MM.1S (cell line): ENCODE results near the gene ACAD11.

Source experiments
- DNase-seq: peaks from one replicate; pipeline ENCODE4 v3.0.0-alpha.2; 2015
- H2AFZ ChIP-seq: fragments of 300-600 bp; sonication (generic); 2 replicates; pipeline ENCODE4 v1.6.0; 2016; ENCODE audit warnings: antibody characterized with exemption, low read length
- H3F3A ChIP-seq: fragments of 300-600 bp; sonication (generic); 2 replicates; pipeline ENCODE4 v1.6.1; 2016; ENCODE audit warnings: mild to moderate bottlenecking, antibody characterized with exemption, low read length, moderate library complexity, mixed read lengths; ENCODE audit not compliant: insufficient read depth
- H3K27ac ChIP-seq: fragments of 300-600 bp; sonication (generic); 2 replicates; pipeline ENCODE4 v1.5.1; 2016; ENCODE audit warnings: mild to moderate bottlenecking, low read length
- H3K27me3 ChIP-seq: fragments of 300-600 bp; sonication (generic); replicated peaks from 2 replicates; pipeline ENCODE4 v1.6.0; 2016; ENCODE audit warnings: low read length; ENCODE audit not compliant: insufficient read depth
- H3K36me3 ChIP-seq: fragments of 300-600 bp; sonication (generic); replicated peaks from 2 replicates; pipeline ENCODE4 v1.6.1; 2016; ENCODE audit warnings: mild to moderate bottlenecking, low read length, mixed read lengths; ENCODE audit not compliant: insufficient read depth
- H3K4me1 ChIP-seq: fragments of 300-600 bp; sonication (generic); 2 replicates; pipeline ENCODE4 v1.6.1; 2016; ENCODE audit warnings: low read length, mixed read lengths
- H3K4me2 ChIP-seq: fragments of 300-600 bp; sonication (generic); 2 replicates; pipeline ENCODE4 v1.6.0; 2016; ENCODE audit warnings: low read depth, low read length
- H3K4me3 ChIP-seq: fragments of 300-600 bp; sonication (generic); 2 replicates; pipeline ENCODE4 v1.5.1; 2016; ENCODE audit warnings: low read length, mixed read lengths
- H3K79me2 ChIP-seq: fragments of 300-600 bp; sonication (generic); 2 replicates; pipeline ENCODE4 v1.6.1; 2016; ENCODE audit warnings: mixed run types, low read length, mixed read lengths
- H3K9ac ChIP-seq: fragments of 300-600 bp; sonication (generic); 2 replicates; pipeline ENCODE4 v1.6.1; 2016; ENCODE audit warnings: low read length, mixed read lengths
- H3K9me2 ChIP-seq: fragments of 300-600 bp; sonication (generic); replicated peaks from 2 replicates; pipeline ENCODE4 v1.6.1; 2016; ENCODE audit warnings: mild to moderate bottlenecking, low read length, mixed read lengths; ENCODE audit not compliant: insufficient read depth
- H3K9me3 ChIP-seq: fragments of 300-600 bp; sonication (generic); replicated peaks from 2 replicates; pipeline ENCODE4 v1.6.1; 2016; ENCODE audit warnings: mild to moderate bottlenecking, low read length, mixed read lengths; ENCODE audit not compliant: insufficient read depth
- H4K20me1 ChIP-seq: fragments of 300-600 bp; sonication (generic); 2 replicates; pipeline ENCODE4 v1.6.1; 2016; ENCODE audit warnings: mild to moderate bottlenecking, low read length, moderate library complexity, mixed read lengths; ENCODE audit not compliant: insufficient read depth
- EZH2 ChIP-seq: fragments of 300-600 bp; sonication (generic); optimal IDR thresholded peaks from 2 replicates; pipeline ENCODE3; 2017; ENCODE audit warnings: low read depth, mild to moderate bottlenecking, antibody characterized with exemption, low read length, mixed read lengths
- EZH2phosphoT487 ChIP-seq: fragments of 300-600 bp; sonication (generic); IDR thresholded peaks from 2 replicates; pipeline ENCODE4 v1.6.1; 2018; ENCODE audit warnings: antibody characterized with exemption, low read length
- TF ChIP-seq, protein P1 (sequence below): fragments of 300-600 bp; sonication (generic); IDR thresholded peaks from 2 replicates; pipeline ENCODE4 v1.5.1; 2016; ENCODE audit warnings: antibody characterized with exemption, low read length, mixed read lengths

Gene ACAD11

GRCh38 chr3:132659365-132660051 is at the start of gene ACAD11:
Gene ACAD11, minus strand, starts transcription at chr3:132659809. Its CDS starts 58 bp downstream, at chr3:132659751.
- Histone ChIP-seq H3K27me3 (no peaks in the 10 kb centered on the region), H3K36me3 (no peaks in the 10 kb centered on the region), H4K20me1 (no peaks in the 10 kb centered on the region), H3K4me1 (peaks cover 6% of the 10 kb centered on the region; the same call in 1 of the 2 replicates), H2AFZ (peak within 1 kb of the TSS; percentile 92), H3F3A (0 out of 2 replicates have a peak, but pooled peaks cover 2% of the 10 kb centered on the region), H3K9ac (peak within 1 kb of the TSS; percentile 93), H3K9me2 (no peaks in the 10 kb centered on the region), H3K4me3 (peak within 1 kb of the TSS; percentile 91), H3K27ac (peak within 1 kb of the TSS; percentile 75; the same call in 1 of the 2 replicates), H3K79me2 (peaks cover 50% of the 10 kb centered on the region), H3K9me3 (no peaks in the 10 kb centered on the region), H3K4me2 (peak within 1 kb of the TSS; percentile 76)
- TF ChIP-seq, protein P1, sequence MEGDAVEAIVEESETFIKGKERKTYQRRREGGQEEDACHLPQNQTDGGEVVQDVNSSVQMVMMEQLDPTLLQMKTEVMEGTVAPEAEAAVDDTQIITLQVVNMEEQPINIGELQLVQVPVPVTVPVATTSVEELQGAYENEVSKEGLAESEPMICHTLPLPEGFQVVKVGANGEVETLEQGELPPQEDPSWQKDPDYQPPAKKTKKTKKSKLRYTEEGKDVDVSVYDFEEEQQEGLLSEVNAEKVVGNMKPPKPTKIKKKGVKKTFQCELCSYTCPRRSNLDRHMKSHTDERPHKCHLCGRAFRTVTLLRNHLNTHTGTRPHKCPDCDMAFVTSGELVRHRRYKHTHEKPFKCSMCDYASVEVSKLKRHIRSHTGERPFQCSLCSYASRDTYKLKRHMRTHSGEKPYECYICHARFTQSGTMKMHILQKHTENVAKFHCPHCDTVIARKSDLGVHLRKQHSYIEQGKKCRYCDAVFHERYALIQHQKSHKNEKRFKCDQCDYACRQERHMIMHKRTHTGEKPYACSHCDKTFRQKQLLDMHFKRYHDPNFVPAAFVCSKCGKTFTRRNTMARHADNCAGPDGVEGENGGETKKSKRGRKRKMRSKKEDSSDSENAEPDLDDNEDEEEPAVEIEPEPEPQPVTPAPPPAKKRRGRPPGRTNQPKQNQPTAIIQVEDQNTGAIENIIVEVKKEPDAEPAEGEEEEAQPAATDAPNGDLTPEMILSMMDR: peak; percentile 78
- TF ChIP-seq EZH2 (no peak), EZH2phosphoT487 (no peak)
- DNase-seq: peak; percentile 64

DNA sequence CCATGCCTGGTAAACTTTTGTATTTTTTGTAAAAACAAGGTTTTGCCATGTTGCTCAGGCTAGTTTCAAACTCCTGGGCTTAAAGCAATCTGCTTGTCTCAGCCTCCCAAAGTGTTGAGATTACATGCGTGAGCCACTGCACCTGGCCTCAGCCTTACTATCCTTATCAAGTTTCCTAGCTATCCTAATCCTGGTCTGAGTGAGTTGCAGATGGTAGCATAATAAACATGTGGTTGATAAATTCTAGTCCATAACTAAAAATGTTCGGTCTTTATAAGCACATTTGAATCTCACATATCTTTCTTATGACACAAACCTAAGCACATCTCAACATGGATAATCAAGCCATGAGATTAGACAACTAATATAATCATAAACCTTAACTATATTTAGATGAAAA is 44.1 kb upstream of the ACAD11 start:
- no peak for DNase-seq
- H3K9ac ChIP-seq: no peak overlapping the region
- no peak overlapping the region for H3K4me3 ChIP-seq
- no peaks in the 10 kb centered on the region for H3K9me2 ChIP-seq
- H3K4me2 ChIP-seq: no peak overlapping the region
- H3K4me1 ChIP-seq: no peaks in the 10 kb centered on the region
- H4K20me1 ChIP-seq: no peaks in the 10 kb centered on the region
- H3K36me3 ChIP-seq: no peaks in the 10 kb centered on the region; the same call in 1 of the 2 replicates
- TF ChIP-seq, protein P1: no peak
- no peak for TF ChIP-seq EZH2
- TF ChIP-seq EZH2phosphoT487: no peak
- no peaks in the 10 kb centered on the region for H3F3A ChIP-seq
- no peaks in the 10 kb centered on the region for H3K9me3 ChIP-seq
- no peaks in the 10 kb centered on the region for H3K27me3 ChIP-seq
- no peaks in the 10 kb centered on the region for H3K79me2 ChIP-seq
- no peak overlapping the region for H2AFZ ChIP-seq
- no peak overlapping the region for H3K27ac ChIP-seq

DNA sequence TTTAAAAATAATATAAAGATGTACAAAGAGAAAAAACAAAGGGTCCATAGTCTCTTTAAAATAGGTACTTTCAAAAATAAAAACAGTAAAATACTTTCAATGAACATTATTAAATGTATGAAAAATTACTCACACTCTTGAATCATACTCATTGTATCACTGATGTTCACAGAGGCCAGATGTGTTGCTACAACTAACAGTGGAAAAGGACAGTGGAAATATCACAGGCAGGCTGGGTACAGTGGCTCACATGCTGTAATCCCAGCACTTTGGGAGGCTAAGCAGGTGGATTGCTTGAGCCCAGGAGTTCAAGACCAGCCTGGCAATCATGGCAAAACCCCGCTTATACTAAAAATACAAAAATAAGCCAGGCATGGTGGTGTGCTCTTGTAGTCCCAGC is 35.8 kb upstream of the ACAD11 start:
- Histone ChIP-seq H3K27ac (no peak overlapping the region), H3K4me2 (no peak overlapping the region), H3K27me3 (no peaks in the 10 kb centered on the region), H3K9me2 (no peaks in the 10 kb centered on the region), H3K79me2 (no peaks in the 10 kb centered on the region), H3F3A (no peaks in the 10 kb centered on the region), H3K36me3 (no peaks in the 10 kb centered on the region), H3K9me3 (no peaks in the 10 kb centered on the region), H2AFZ (no peak overlapping the region), H4K20me1 (no peaks in the 10 kb centered on the region), H3K9ac (no peak overlapping the region), H3K4me3 (no peak overlapping the region), H3K4me1 (no peaks in the 10 kb centered on the region)
- TF ChIP-seq EZH2phosphoT487 (no peak), EZH2 (no peak)
- TF ChIP-seq, protein P1: no peak
- DNase-seq: no peak
